HG02852 (cell line): Measurements from ENCODE around the gene CDYL.
A peak's percentile ranks its signal among the peaks of the same experiment; 100 is the strongest.

Source experiments
- ATAC-seq: cut with Tn5 transposase; IDR thresholded peaks from one replicate; pipeline ENCODE4 v1.9.1; 2021; ENCODE audit warnings: mild to moderate bottlenecking, moderate library complexity; ENCODE audit not compliant: unreplicated experiment

CDYL gene

GRCh38 chr6:4904461-4905025 is 128.3 kb downstream of the CDYL start:
- no peak for ATAC-seq

GRCh38 chr6:4905826-4906225 is 129.6 kb downstream of the CDYL start:
- ATAC-seq: no peak

GRCh38 chr6:4906293-4907276 is 130.4 kb downstream of the CDYL start:
- peak; percentile 48 for ATAC-seq

- ATAC-seq: no peak
Measured at GRCh38 chr6:4907602-4908001, 131.4 kb downstream of the CDYL start.

GRCh38 chr6:4908062-4908461 is 131.9 kb downstream of the CDYL start:
- ATAC-seq: no peak

GRCh38 chr6:4909063-4909706 is 133.0 kb downstream of the CDYL start:
- ATAC-seq: no peak

- ATAC-seq: no peak
Measured at GRCh38 chr6:4910037-4910760, 134.0 kb downstream of the CDYL start.

- ATAC-seq: no peak
Measured at GRCh38 chr6:4912559-4912958, 136.4 kb downstream of the CDYL start.

- ATAC-seq: no peak
Measured at GRCh38 chr6:4913705-4914419, 137.7 kb downstream of the CDYL start.

GRCh38 chr6:4914420-4915159 is 138.4 kb downstream of the CDYL start:
- ATAC-seq: no peak

GRCh38 chr6:4916954-4917561 is 140.9 kb downstream of the CDYL start:
- no peak for ATAC-seq

- ATAC-seq: no peak
Measured at GRCh38 chr6:4920914-4921410, 144.8 kb downstream of the CDYL start.

- no peak for ATAC-seq
Measured at GRCh38 chr6:4922488-4923037, 146.4 kb downstream of the CDYL start.

GRCh38 chr6:4923081-4923480 is 146.9 kb downstream of the CDYL start:
- ATAC-seq: no peak

- no peak for ATAC-seq
Measured at GRCh38 chr6:4924661-4925271, 148.6 kb downstream of the CDYL start.

- ATAC-seq: no peak
Measured at GRCh38 chr6:4925580-4925979, 149.4 kb downstream of the CDYL start.

- ATAC-seq: no peak
Measured at GRCh38 chr6:4928426-4928825, 152.2 kb downstream of the CDYL start.

- ATAC-seq: no peak
Measured at GRCh38 chr6:4929097-4929718, 153.0 kb downstream of the CDYL start.
